Measurements from ENCODE around the gene PTPRE. TPM values are rescaled to one million over a fixed set of nuclear protein-coding genes. Genes with fewer than 3 reads are reported as not detected.

PTPRE gene
- total RNA-seq, 1 experiment from 2014 or later, result 0.70 TPM

GRCh38 chr10:127979566-127979965, 72.7 kb downstream of the PTPRE start:
- Histone ChIP-seq H3T11ph (ENCODE audit: low read length) (no peak overlapping the region), H4K20me1 (ENCODE audit: control insufficient read depth, insufficient read depth, insufficient read length) (no peaks in the 10 kb centered on the region), H4K5ac (ENCODE audit: insufficient read length, low read depth, low read length) (no peak overlapping the region), H2BK120ac (ENCODE audit: low read depth, low read length, poor library complexity, severe bottlenecking) (no peak overlapping the region), H3K14ac (ENCODE audit: insufficient read depth, low read length) (no peak overlapping the region), H3K4me2 (ENCODE audit: insufficient read depth, insufficient read length, low read length) (no peak overlapping the region), H3K4me1 (ENCODE audit: insufficient read depth, low read length) (no peaks in the 10 kb centered on the region), H2BK12ac (ENCODE audit: insufficient read length, low read depth, low read length) (no peak overlapping the region), H3K27ac (ENCODE audit: insufficient read length, low read depth, low read length) (no peak overlapping the region), H3K9me3 (ENCODE audit: control insufficient read depth, low read depth, low read length) (peaks cover 5% of the 10 kb centered on the region), H2AFZ (ENCODE audit: low read length) (no peak overlapping the region), H3K27me3 (ENCODE audit: insufficient read depth, low read length) (no peaks in the 10 kb centered on the region), H3K18ac (ENCODE audit: insufficient read length, low read depth, low read length) (no peak overlapping the region), H4K91ac (ENCODE audit: insufficient read length, low read depth, low read length) (no peak overlapping the region), H3K23me2 (ENCODE audit: insufficient read length, low read depth, low read length, poor library complexity, severe bottlenecking) (no peaks in the 10 kb centered on the region), H4K8ac (replicated peaks; ENCODE audit: insufficient read length, low read depth, low read length) (no peak overlapping the region), H3K4ac (ENCODE audit: low read depth, low read length) (no peak overlapping the region), H3K56ac (ENCODE audit: insufficient read length, low read depth, low read length) (no peak overlapping the region), H3K79me2 (ENCODE audit: insufficient read depth, low read length) (no peaks in the 10 kb centered on the region), H3K9ac (ENCODE audit: extremely low read depth, insufficient read length, low read length) (no peak overlapping the region), H3K23ac (ENCODE audit: insufficient read length, low read depth, low read length) (no peak overlapping the region), H2BK15ac (ENCODE audit: low read depth, low read length) (no peak overlapping the region), H2AK5ac (ENCODE audit: insufficient read length, low read length) (no peak overlapping the region), H3K79me1 (ENCODE audit: insufficient read depth, low read depth, low read length, poor library complexity, severe bottlenecking) (no peaks in the 10 kb centered on the region), H2BK20ac (ENCODE audit: low read depth, low read length, poor library complexity, severe bottlenecking) (no peak overlapping the region), H2BK5ac (ENCODE audit: insufficient read length, low read length) (no peak overlapping the region)
- no peak for TF ChIP-seq CTCF (conservative IDR thresholded peaks at IDR 0.05)
- 0 out of 7 replicates have a peak, but pooled peaks cover 0 to 1% (median 0%) of the 10 kb centered on the region in 3 experiments for H3K36me3 Mint-ChIP-seq (ENCODE audit: insufficient read depth in 1 of 3, low read depth in 3 of 3)
- no CpG with 5 or more reads among the region's 2 CpGs for WGBS (ENCODE audit: extremely low coverage, insufficient read length, low lambda C conversion rate)
- H3K4me1 Mint-ChIP-seq, result peaks cover 15 to 19% of the 10 kb centered on the region in 2 experiments
- no peak overlapping the region for H3K4me3 Mint-ChIP-seq
- DNase-seq, result peak; percentile 2
- no peak overlapping the region for H3K27ac Mint-ChIP-seq
- H3K27me3 Mint-ChIP-seq (ENCODE audit: low read depth), result no peaks in the 10 kb centered on the region
- peaks cover 8 to 10% of the 10 kb centered on the region in 2 experiments; a peak in 4 of 5 replicates for H3K9me3 Mint-ChIP-seq

Data from H9 (cell line).